ENCODE data around the gene SLC31A1. TPM values are rescaled to one million over a fixed set of nuclear protein-coding genes. Genes with fewer than 3 reads are reported as not detected.

SLC31A1 gene
- total and polyA plus RNA-seq, 2 of the 8 experiments (the other 6 are each of a cell fraction or from before 2014, with no cell fraction given), result 23.9 to 40.8 TPM

DNA sequence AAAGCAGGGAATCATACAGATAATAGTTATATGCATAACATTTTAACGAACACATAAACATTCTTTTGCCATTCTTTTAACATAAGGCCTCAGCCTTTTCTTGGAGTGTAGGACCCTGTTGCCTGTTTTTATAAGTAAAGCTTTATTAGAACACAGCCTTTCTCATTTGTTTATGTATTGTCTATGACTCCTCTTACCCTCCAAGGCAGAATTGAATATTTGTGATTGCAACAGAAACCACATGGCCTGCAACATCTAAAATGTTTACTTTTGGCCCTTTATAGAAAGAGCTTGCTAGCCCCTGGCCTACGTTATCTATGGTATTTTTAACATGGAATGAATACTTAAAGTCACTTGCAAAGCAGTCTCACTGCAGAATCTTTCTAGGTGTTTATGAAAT lies 2.6 kb downstream of the SLC31A1 start (continued):
- TF ChIP-seq, protein P1, sequence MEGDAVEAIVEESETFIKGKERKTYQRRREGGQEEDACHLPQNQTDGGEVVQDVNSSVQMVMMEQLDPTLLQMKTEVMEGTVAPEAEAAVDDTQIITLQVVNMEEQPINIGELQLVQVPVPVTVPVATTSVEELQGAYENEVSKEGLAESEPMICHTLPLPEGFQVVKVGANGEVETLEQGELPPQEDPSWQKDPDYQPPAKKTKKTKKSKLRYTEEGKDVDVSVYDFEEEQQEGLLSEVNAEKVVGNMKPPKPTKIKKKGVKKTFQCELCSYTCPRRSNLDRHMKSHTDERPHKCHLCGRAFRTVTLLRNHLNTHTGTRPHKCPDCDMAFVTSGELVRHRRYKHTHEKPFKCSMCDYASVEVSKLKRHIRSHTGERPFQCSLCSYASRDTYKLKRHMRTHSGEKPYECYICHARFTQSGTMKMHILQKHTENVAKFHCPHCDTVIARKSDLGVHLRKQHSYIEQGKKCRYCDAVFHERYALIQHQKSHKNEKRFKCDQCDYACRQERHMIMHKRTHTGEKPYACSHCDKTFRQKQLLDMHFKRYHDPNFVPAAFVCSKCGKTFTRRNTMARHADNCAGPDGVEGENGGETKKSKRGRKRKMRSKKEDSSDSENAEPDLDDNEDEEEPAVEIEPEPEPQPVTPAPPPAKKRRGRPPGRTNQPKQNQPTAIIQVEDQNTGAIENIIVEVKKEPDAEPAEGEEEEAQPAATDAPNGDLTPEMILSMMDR (IDR thresholded peaks at IDR 0.05; ENCODE audit: control extremely low read depth in 1 of 3, insufficient read depth in 1 of 3, low read depth in 1 of 3, low read length in 3 of 3), result no peak
- no peak for TF ChIP-seq KDM5A (IDR thresholded peaks at IDR 0.05; ENCODE audit: low read length)
- no peak for TF ChIP-seq GTF2F1 (IDR thresholded peaks at IDR 0.05; ENCODE audit: borderline replicate concordance, low read depth, low read length)
- TF ChIP-seq GABPA (IDR thresholded peaks at IDR 0.05; ENCODE audit: borderline replicate concordance, insufficient read depth, low read length), result no peak
- no peak for TF ChIP-seq CTBP2 (IDR thresholded peaks at IDR 0.05; ENCODE audit: borderline replicate concordance, insufficient read depth, insufficient read length, low read length)
- TF ChIP-seq, protein P2, sequence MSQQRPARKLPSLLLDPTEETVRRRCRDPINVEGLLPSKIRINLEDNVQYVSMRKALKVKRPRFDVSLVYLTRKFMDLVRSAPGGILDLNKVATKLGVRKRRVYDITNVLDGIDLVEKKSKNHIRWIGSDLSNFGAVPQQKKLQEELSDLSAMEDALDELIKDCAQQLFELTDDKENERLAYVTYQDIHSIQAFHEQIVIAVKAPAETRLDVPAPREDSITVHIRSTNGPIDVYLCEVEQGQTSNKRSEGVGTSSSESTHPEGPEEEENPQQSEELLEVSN (IDR thresholded peaks at IDR 0.05), result no peak
- TF ChIP-seq CHD2 (IDR thresholded peaks at IDR 0.05; ENCODE audit: low read length), result no peak
